HepG2 (cell line): ENCODE data around the gene UBE4A. TPM values are rescaled to one million over a fixed set of nuclear protein-coding genes. Genes with fewer than 3 reads are reported as not detected.

Source experiments
- ATAC-seq: fragments of 200-7000 bp; cut with Tn5 transposase; 3 replicates; pipeline ENCODE4 v1.9.1; 2020; ENCODE audit warnings: mild to moderate bottlenecking, moderate library complexity
- BruUV-seq: library from RNA; stranded (reverse); fragments of 400-500 nt; replicated peaks from 2 replicates; lab custom pipeline; 2021; lab: Mats Ljungman, UMichigan
- CTCF ChIA-PET: fragments of 300-600 bp; formaldehyde crosslinking; extraction: SDS; loops from one replicate; lab custom pipeline; 2021; ENCODE audit warnings: low total read pairs, inconsistent platforms, low intra/inter-chr PET ratio; lab: Yijun Ruan, JAX
- POLR2A ChIA-PET: fragments of 350-600 bp; sonication (Branson Sonifier 250); formaldehyde crosslinking; loops from one replicate; lab custom pipeline; 2020; ENCODE audit warnings: antibody characterized with exemption, inconsistent platforms; lab: Yijun Ruan, JAX
- DNase-seq: peaks from one replicate; pipeline ENCODE4 v3.0.0-alpha.2; 2015; ENCODE audit warnings: low spot score
- FAIRE-seq: peaks from 3 replicates; lab custom pipeline; 2011; peaks lifted over from hg19 to GRCh38; lab: Jason Lieb, UNC
- H2AFZ ChIP-seq: one replicate; pipeline ENCODE4 v1.6.1; 2011; ENCODE audit warnings: low read length, inconsistent platforms
- H3K27ac ChIP-seq: fragments of 300-600 bp; 3 replicates; pipeline ENCODE4 v1.8.0; 2011; ENCODE audit warnings: mixed run types, mild to moderate bottlenecking, mixed read lengths, low read length, inconsistent platforms; ENCODE audit not compliant: insufficient read depth; ENCODE audit errors: extremely low read length
- H3K27me3 ChIP-seq, 2 experiments: fragments of 200-600 bp in 1 of 2; 2 replicates in 1 of 2; 3 replicates in 1 of 2; pipeline versions ENCODE4 v1.6.0 to v1.8.0; 2011; ENCODE audit warnings: low read length in 2 of 2, mild to moderate bottlenecking in 2 of 2, moderate library complexity in 2 of 2, inconsistent platforms in 1 of 2; ENCODE audit not compliant: insufficient read depth in 2 of 2, control insufficient read depth in 1 of 2
- H3K36me3 ChIP-seq, 2 experiments: fragments of 200-600 bp in 1 of 2; replicated peaks in 1 of 2; 2 replicates in 1 of 2; 3 replicates in 1 of 2; pipeline versions ENCODE4 v1.5.1 to v1.8.0; 2011; ENCODE audit warnings: low read length in 2 of 2, inconsistent platforms in 1 of 2; ENCODE audit not compliant: insufficient read depth in 2 of 2, control insufficient read depth in 1 of 2
- H3K4me1 ChIP-seq: 2 replicates; pipeline ENCODE4 v1.5.1; 2012; ENCODE audit warnings: low read length, inconsistent platforms; ENCODE audit not compliant: insufficient read depth
- H3K4me2 ChIP-seq: 2 replicates; pipeline ENCODE4 v1.6.0; 2011; ENCODE audit warnings: low read depth, low read length, inconsistent platforms
- H3K4me3 ChIP-seq, 3 experiments: fragments of 200-600 bp in 1 of 3; sonication (generic), shearing (Covaris generic) in 1 of 3; replicated peaks in 1 of 3; 2 replicates each; pipeline ENCODE4 v1.5.1; 2011 to 2016; ENCODE audit warnings: low read length in 3 of 3, inconsistent platforms in 2 of 3, low read depth in 2 of 3, mild to moderate bottlenecking in 2 of 3, control low read depth in 1 of 3, mixed read lengths in 1 of 3; ENCODE audit not compliant: insufficient read depth in 1 of 3
- H3K79me2 ChIP-seq: one replicate; pipeline ENCODE4 v1.6.1; 2011; ENCODE audit warnings: low read length, inconsistent platforms; ENCODE audit not compliant: insufficient read depth
- H3K9ac ChIP-seq: 2 replicates; pipeline ENCODE4 v1.6.0; 2011; ENCODE audit warnings: mild to moderate bottlenecking, low read depth, low read length, inconsistent platforms; ENCODE audit not compliant: insufficient read depth
- H3K9me3 ChIP-seq: 2 replicates; pipeline ENCODE4 v1.5.1; 2012; ENCODE audit warnings: mild to moderate bottlenecking, low read length
- H4K20me1 ChIP-seq: 2 replicates; pipeline ENCODE4 v1.6.0; 2011; ENCODE audit warnings: inconsistent platforms, mild to moderate bottlenecking, low read length, moderate library complexity; ENCODE audit not compliant: insufficient read depth
- ATF7-NPFF ChIP-seq: sonication (generic); formaldehyde crosslinking; IDR thresholded peaks from 2 replicates; pipeline ENCODE4 v1.8.1; 2023; ENCODE audit warnings: mild to moderate bottlenecking, low read depth, missing genetic modification reagents, moderate library complexity
- SIN3A ChIP-seq: IDR thresholded peaks from 2 replicates; pipeline ENCODE4 v1.6.1; 2011; ENCODE audit warnings: low read depth, mild to moderate bottlenecking, control low read depth, low read length, borderline replicate concordance
- SMARCC2 ChIP-seq: fragments of 450-650 bp; IDR thresholded peaks from 2 replicates; pipeline ENCODE4 v1.6.1; 2017; ENCODE audit warnings: antibody characterized with exemption, mild to moderate bottlenecking
- ZNF142 ChIP-seq: sonication (generic); formaldehyde crosslinking; IDR thresholded peaks from 2 replicates; pipeline ENCODE4 v1.4.0; 2020; ENCODE audit warnings: missing genetic modification reagents
- ZNF75D ChIP-seq: sonication (generic); formaldehyde crosslinking; IDR thresholded peaks from 2 replicates; pipeline ENCODE4 v1.8.1; 2023; ENCODE audit warnings: missing genetic modification reagents, mild to moderate bottlenecking, borderline replicate concordance
- in situ Hi-C: cut with HindIII; loops from 2 replicates; pipeline ENCODE4 v1.10.0; 2017; ENCODE audit warnings: low pct_unique_long_range_greater_than_20kb; ENCODE audit not compliant: extremely low pct_ligation_motif_present
- intact Hi-C: fragments of 100-400 bp; cut with micrococcal nuclease; formaldehyde crosslinking; loops from one replicate; pipeline ENCODE4 v1.10.0; 2022; ENCODE audit not compliant: unreplicated experiment
- polyA plus RNA-seq, 8 experiments: library from polyadenylated mRNA; depleted of rRNA in 3 of 8; stranded (reverse) in 7 of 8; unstranded in 1 of 8; fragments of >200 nt; fragmentation: Illumina TruSeq in 4 of 8; extraction: Trizol in 4 of 8; gene quantifications; 2 replicates each; pipeline versions ENCODE4 v1.2.1 to v1.2.3, GENCODE V29; 2011 to 2016; ENCODE audit warnings: low read depth in 4 of 8, missing spikeins in 1 of 8, mixed read lengths in 1 of 8; ENCODE audit not compliant: insufficient read depth in 1 of 8
- total RNA-seq, 5 experiments: library from RNA; depleted of rRNA; stranded (reverse); fragments of >200 nt; fragmentation: Illumina TruSeq; extraction: Trizol; gene quantifications; 2 replicates each; pipeline ENCODE4 v1.2.3, GENCODE V29; 2016; ENCODE audit warnings: low read depth in 1 of 5
- TF ChIP-seq, protein P1 (sequence below): sonication (generic); formaldehyde crosslinking; IDR thresholded peaks from 2 replicates; pipeline ENCODE4 v1.4.0; 2020; ENCODE audit warnings: missing genetic modification reagents, borderline replicate concordance

The UBE4A gene
- total and polyA plus RNA-seq, 2 of the 13 experiments (the other 11 are each of a cell fraction or from before 2014, with no cell fraction given), result 15.1 to 32.7 TPM

- H3K4me2 ChIP-seq, result peak overlapping the region; percentile 77
- peaks cover 81% of the 10 kb centered on the region for H3K79me2 ChIP-seq
- peaks cover 63% of the 10 kb centered on the region for H4K20me1 ChIP-seq
- ChIA-PET POLR2A (no interaction called here), CTCF (no interaction called here)
- TF ChIP-seq, protein P1, sequence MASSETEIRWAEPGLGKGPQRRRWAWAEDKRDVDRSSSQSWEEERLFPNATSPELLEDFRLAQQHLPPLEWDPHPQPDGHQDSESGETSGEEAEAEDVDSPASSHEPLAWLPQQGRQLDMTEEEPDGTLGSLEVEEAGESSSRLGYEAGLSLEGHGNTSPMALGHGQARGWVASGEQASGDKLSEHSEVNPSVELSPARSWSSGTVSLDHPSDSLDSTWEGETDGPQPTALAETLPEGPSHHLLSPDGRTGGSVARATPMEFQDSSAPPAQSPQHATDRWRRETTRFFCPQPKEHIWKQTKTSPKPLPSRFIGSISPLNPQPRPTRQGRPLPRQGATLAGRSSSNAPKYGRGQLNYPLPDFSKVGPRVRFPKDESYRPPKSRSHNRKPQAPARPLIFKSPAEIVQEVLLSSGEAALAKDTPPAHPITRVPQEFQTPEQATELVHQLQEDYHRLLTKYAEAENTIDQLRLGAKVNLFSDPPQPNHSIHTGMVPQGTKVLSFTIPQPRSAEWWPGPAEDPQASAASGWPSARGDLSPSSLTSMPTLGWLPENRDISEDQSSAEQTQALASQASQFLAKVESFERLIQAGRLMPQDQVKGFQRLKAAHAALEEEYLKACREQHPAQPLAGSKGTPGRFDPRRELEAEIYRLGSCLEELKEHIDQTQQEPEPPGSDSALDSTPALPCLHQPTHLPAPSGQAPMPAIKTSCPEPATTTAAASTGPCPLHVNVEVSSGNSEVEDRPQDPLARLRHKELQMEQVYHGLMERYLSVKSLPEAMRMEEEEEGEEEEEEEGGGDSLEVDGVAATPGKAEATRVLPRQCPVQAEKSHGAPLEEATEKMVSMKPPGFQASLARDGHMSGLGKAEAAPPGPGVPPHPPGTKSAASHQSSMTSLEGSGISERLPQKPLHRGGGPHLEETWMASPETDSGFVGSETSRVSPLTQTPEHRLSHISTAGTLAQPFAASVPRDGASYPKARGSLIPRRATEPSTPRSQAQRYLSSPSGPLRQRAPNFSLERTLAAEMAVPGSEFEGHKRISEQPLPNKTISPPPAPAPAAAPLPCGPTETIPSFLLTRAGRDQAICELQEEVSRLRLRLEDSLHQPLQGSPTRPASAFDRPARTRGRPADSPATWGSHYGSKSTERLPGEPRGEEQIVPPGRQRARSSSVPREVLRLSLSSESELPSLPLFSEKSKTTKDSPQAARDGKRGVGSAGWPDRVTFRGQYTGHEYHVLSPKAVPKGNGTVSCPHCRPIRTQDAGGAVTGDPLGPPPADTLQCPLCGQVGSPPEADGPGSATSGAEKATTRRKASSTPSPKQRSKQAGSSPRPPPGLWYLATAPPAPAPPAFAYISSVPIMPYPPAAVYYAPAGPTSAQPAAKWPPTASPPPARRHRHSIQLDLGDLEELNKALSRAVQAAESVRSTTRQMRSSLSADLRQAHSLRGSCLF (CRISPR knock-in tag), result no peak
- no peak for TF ChIP-seq ATF7-NPFF (CRISPR knock-in tag)
- no peak for TF ChIP-seq ZNF75D
- TF ChIP-seq SMARCC2, result no peak
- TF ChIP-seq SIN3A, result no peak
- TF ChIP-seq ZNF142, result no peak
- peaks cover 1 to 5% of the 10 kb centered on the region in 2 experiments; a peak in 4 of 5 replicates for H3K36me3 ChIP-seq
- H3K4me1 ChIP-seq, result peaks cover 52% of the 10 kb centered on the region
- BruUV-seq, result no TSS peak
- H3K27ac ChIP-seq, result no peak overlapping the region
- peak overlapping the region in 1 of 3 experiments; percentile 3; a peak in 1 of 6 replicates for H3K4me3 ChIP-seq
- H3K27me3 ChIP-seq, result no peaks in the 10 kb centered on the region
- in situ Hi-C loops, result no loop called here
- no peak overlapping the region for H2AFZ ChIP-seq
- DNase-seq, result no peak
- no peak for FAIRE-seq
- H3K9ac ChIP-seq, result no peak overlapping the region
- H3K9me3 ChIP-seq, result no peaks in the 10 kb centered on the region
- no peak for ATAC-seq
- intact Hi-C loops, result no loop called here
Observed at GRCh38 chr11:118439646-118440045, 80.2 kb downstream of the UBE4A start.
